Breast epithelium (tissue), 3 donors: ENCODE results near the gene GALNTL6.

Experiments used
- POLR2A ChIP-seq: fragments of 450-650 bp; IDR thresholded peaks from one replicate; pipeline ENCODE4 v1.6.1; 2016; ENCODE audit warnings: antibody characterized with exemption, mild to moderate bottlenecking, moderate library complexity
- POLR2AphosphoS5 ChIP-seq, 3 donors: sonication (generic); formaldehyde crosslinking; IDR thresholded peaks; one replicate each; pipeline ENCODE4 v1.6.1; 2017; ENCODE audit warnings: antibody characterized with exemption in 3 of 3
- TF ChIP-seq, protein P1 (sequence below), 3 donors: fragments of 450-650 bp; IDR thresholded peaks; one replicate each; pipeline ENCODE4 v1.5.1; 2016 to 2017; ENCODE audit warnings: antibody characterized with exemption in 3 of 3, mild to moderate bottlenecking in 3 of 3, moderate library complexity in 3 of 3

DNA sequence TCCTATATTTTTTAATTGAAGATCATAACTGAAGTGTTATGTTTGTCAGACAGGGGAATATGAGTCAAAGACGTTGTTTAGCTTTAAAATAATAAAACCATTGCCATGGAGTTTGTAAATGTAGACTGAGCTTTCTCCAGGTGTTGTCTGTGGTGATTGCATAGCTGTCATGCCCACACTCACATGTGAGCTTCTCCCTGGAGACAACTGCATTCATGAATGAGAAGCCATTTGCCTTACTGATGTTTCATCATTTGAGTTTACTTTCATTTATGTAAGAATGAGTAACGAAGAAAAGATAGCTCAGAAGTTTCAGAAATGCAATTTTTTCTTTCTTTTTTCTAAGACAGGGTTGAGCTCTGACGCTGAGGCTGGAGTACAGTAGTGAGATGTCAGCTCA is 339.1 kb downstream of the GALNTL6 start:
- TF ChIP-seq, protein P1, sequence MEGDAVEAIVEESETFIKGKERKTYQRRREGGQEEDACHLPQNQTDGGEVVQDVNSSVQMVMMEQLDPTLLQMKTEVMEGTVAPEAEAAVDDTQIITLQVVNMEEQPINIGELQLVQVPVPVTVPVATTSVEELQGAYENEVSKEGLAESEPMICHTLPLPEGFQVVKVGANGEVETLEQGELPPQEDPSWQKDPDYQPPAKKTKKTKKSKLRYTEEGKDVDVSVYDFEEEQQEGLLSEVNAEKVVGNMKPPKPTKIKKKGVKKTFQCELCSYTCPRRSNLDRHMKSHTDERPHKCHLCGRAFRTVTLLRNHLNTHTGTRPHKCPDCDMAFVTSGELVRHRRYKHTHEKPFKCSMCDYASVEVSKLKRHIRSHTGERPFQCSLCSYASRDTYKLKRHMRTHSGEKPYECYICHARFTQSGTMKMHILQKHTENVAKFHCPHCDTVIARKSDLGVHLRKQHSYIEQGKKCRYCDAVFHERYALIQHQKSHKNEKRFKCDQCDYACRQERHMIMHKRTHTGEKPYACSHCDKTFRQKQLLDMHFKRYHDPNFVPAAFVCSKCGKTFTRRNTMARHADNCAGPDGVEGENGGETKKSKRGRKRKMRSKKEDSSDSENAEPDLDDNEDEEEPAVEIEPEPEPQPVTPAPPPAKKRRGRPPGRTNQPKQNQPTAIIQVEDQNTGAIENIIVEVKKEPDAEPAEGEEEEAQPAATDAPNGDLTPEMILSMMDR (IDR thresholded peaks at IDR 0.05), result no peak
- TF ChIP-seq POLR2A, result no peak
- TF ChIP-seq POLR2AphosphoS5 (IDR thresholded peaks at IDR 0.05), result no peak
